ENCODE data around the gene GAS2.

The GAS2 gene

GRCh38 chr11:22666325-22666687, at the start of gene GAS2:
Gene GAS2 (plus strand): TSS chr11:22666611. CDS start chr11:22674870, 8,259 bp downstream.
- POLR2A ChIA-PET, result interaction anchor here (0.6 kb wide), 1 partner anchor 9 kb away, joined by 3 read pairs; no protein-coding TSS in a partner anchor
- TF ChIP-seq FOXM1 (IDR thresholded peaks at IDR 0.05; ENCODE audit: borderline replicate concordance) (no peak), LEF1 (IDR thresholded peaks at IDR 0.05; ENCODE audit: borderline replicate concordance) (no peak), TARDBP (IDR thresholded peaks at IDR 0.05) (no peak), HDGF (IDR thresholded peaks at IDR 0.05; ENCODE audit: borderline replicate concordance) (no peak), CTBP1 (IDR thresholded peaks at IDR 0.05; ENCODE audit: borderline replicate concordance) (no peak), FOXK2 (IDR thresholded peaks at IDR 0.05) (no peak), ELF4 (IDR thresholded peaks at IDR 0.05) (no peak), L3MBTL2 (conservative IDR thresholded peaks at IDR 0.05) (no peak)
- CTCF ChIA-PET, result interaction anchor here (0.6 kb wide), 2 partner anchors 57 to 253 kb away, joined by 3 read pairs; no protein-coding TSS in a partner anchor
- DNase-seq (ENCODE audit: extremely low spot score), result no peak

DNA sequence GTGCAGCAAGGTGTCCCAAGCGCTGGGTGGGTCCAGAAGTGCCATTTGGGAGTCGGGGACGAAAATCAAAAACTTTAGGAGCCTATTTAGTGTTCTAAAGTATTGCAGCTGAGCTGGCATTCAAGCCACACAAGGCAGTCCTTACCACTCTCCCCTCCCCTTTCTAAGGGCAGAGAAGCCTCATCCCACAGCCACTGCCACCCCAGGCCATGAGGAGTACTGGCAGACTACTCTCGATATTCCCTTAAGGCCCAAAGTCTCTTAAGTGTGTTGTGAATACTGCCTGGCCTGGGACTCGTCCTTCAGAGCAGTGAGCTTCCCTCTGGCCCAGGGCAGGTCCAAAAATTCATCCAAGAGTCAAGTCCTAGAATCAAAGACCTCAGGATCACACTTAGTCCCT, 48.5 kb upstream of the GAS2 start:
- ChIA-PET POLR2A (no interaction called here), CTCF (no interaction called here)
- TF ChIP-seq FOXK2 (IDR thresholded peaks at IDR 0.05), result no peak
- TF ChIP-seq SP1 (IDR thresholded peaks at IDR 0.05), result no peak
- no peak for TF ChIP-seq LEF1 (IDR thresholded peaks at IDR 0.05; ENCODE audit: borderline replicate concordance)
- no peak for TF ChIP-seq TARDBP (IDR thresholded peaks at IDR 0.05)
- no peak for TF ChIP-seq ARNT (IDR thresholded peaks at IDR 0.05)
- no peak for TF ChIP-seq L3MBTL2 (conservative IDR thresholded peaks at IDR 0.05)
- TF ChIP-seq FOXM1 (IDR thresholded peaks at IDR 0.05; ENCODE audit: borderline replicate concordance), result no peak
- TF ChIP-seq BHLHE40 (IDR thresholded peaks at IDR 0.05; ENCODE audit: borderline replicate concordance), result no peak
- TF ChIP-seq HDGF (IDR thresholded peaks at IDR 0.05; ENCODE audit: borderline replicate concordance), result no peak
- no peak for TF ChIP-seq ZNF384 (IDR thresholded peaks at IDR 0.05)
- TF ChIP-seq CTBP1 (IDR thresholded peaks at IDR 0.05; ENCODE audit: borderline replicate concordance), result no peak
- TF ChIP-seq, protein P1, sequence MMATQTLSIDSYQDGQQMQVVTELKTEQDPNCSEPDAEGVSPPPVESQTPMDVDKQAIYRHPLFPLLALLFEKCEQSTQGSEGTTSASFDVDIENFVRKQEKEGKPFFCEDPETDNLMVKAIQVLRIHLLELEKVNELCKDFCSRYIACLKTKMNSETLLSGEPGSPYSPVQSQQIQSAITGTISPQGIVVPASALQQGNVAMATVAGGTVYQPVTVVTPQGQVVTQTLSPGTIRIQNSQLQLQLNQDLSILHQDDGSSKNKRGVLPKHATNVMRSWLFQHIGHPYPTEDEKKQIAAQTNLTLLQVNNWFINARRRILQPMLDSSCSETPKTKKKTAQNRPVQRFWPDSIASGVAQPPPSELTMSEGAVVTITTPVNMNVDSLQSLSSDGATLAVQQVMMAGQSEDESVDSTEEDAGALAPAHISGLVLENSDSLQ (IDR thresholded peaks at IDR 0.05), result no peak
- no peak for TF ChIP-seq NFRKB (IDR thresholded peaks at IDR 0.05)
- no peak for TF ChIP-seq SUZ12 (IDR thresholded peaks at IDR 0.05)
- TF ChIP-seq FOXA1 (IDR thresholded peaks at IDR 0.05), result no peak
- TF ChIP-seq ELF4 (IDR thresholded peaks at IDR 0.05), result no peak
- DNase-seq (ENCODE audit: extremely low spot score), result no peak

DNA sequence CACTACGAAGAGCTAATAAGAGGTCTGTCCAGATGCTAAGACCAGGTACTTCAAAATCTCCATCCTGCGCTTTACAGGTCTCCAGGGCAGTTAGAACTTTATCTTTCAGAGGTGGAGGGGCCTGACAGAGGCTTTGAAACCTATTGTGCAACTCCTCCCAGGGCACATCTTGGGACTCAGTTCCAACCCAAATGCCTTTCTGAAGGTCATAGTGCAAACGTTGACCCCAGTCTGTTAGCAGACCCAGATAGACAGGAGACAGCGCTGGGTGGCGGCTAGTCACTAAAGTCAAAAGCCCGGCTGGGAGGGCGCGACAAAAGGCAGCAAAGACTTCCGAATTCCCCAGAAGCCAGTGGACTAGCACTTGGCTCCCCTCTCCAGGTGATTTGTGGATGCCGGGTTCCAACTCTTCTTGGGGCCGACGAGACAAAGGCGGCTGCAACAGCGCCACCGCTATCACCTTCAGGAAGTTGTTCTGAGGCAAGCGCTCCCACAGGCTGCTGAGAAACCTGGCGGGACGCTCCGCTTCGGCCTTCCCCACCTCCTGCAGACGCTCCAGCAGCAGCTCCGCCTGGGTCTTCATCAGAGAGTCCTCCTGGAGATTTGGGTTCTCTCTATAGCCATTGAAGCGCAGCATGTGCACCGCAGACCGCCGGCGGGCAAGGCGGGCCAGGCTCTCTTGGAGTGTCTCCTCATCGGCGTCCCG, 41.5 kb upstream of the GAS2 start:
- POLR2A ChIA-PET, result interaction anchor here (1.2 kb wide), 1 partner anchor 204 kb away, joined by 3 read pairs; no protein-coding TSS in a partner anchor

DNA sequence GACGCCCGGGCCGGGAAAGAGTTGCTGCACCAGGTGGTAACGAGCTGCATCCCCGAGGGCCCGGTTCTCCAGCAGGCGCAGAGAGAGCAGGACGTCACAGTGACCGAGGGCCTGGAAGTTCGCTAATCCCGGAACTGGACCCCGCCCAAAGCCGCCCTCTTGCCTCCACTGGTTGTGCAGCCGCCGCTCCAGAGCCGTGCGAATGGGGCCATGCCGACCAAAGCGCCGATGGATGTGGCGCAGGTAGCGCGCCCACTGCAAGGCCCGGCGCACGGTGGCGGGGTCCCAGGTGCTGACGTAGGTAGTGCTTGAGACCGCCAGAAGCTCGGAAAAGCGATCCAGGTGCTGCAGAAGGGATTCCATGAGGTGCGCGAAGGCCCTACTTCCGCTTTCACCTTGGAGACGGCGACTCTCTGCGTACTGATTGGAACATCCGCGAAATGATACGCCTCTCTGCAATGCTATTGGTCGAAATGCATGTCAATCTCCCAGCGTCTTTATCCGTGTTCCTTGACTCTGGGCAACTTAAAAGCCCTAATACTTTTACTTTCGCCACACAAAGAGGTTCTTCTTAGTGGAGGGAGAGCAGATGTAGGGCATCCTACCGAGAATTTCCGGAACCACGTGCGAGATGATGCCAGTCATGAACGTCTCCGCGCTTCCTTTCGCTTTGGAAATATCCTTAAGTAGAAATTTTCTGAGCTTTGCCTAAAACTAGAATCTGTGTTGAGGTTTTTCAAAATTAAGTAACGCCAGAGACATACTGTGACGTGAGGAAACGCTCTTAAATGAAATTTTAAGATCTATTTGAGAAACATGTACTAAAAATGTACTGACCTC, 40.7 kb upstream of the GAS2 start, which contains the start of gene FANCF:
TSS of gene FANCF (minus strand) at position 376 of the 840 bp plus-strand sequence. CDS start at position 363, 13 bp downstream.
- TF ChIP-seq L3MBTL2 (conservative IDR thresholded peaks at IDR 0.05) (peak; percentile 32; the same call in 1 of the 2 replicates), HDGF (IDR thresholded peaks at IDR 0.05; ENCODE audit: borderline replicate concordance) (no peak)
- TF ChIP-seq, protein P1 (IDR thresholded peaks at IDR 0.05), result peak; percentile 96
- CTCF ChIA-PET, result no interaction called here
- POLR2A ChIA-PET, result interaction anchor here (1.2 kb wide), 1 partner anchor 203 kb away, joined by 3 read pairs; no protein-coding TSS in a partner anchor
- DNase-seq (ENCODE audit: extremely low spot score), result peak; percentile 17

More for the DNA sequence above, 41.5 kb upstream of the GAS2 start:
- DNase-seq (ENCODE audit: extremely low spot score), result no peak
- TF ChIP-seq SUZ12 (IDR thresholded peaks at IDR 0.05), result no peak
- TF ChIP-seq, protein P1 (IDR thresholded peaks at IDR 0.05), result no peak
- CTCF ChIA-PET, result no interaction called here

DNA sequence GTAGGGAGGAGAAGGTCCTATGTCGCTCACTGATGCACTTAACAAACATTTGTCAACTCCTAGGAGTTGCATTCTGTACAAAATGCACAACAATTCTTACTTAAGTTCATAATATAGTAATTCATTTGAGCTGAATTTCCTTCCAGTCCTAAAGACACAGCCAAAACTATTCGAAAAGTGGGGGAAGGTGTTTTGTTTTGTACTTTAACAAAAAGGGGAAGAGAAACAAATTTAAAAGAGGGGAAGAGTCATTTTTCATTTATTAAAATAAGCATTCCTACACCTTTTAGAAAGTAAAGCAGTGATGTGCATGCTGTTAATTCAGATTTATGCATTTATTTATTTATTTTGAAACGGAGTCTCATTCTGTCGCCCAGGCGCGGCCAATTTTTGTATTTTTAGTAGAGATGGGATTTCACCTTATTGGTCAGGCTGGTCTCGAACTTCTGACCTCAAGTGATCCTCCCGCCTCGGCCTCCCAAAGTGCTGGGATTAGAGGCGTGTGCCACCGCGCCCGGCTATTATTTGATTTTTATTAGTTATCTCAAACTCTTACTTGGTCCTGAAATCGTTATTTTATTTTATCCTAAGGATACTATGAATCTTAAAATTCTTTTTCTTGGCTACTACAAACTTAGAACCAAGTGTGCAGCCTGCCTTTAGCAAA, 39.7 kb upstream of the GAS2 start:
- TF ChIP-seq NFRKB (IDR thresholded peaks at IDR 0.05) (no peak), SUZ12 (IDR thresholded peaks at IDR 0.05) (no peak), FOXM1 (IDR thresholded peaks at IDR 0.05; ENCODE audit: borderline replicate concordance) (no peak), FOXK2 (IDR thresholded peaks at IDR 0.05) (no peak)
- TF ChIP-seq, protein P1 (IDR thresholded peaks at IDR 0.05), result no peak
- ChIA-PET POLR2A (no interaction called here), CTCF (no interaction called here)
- DNase-seq (ENCODE audit: extremely low spot score), result no peak

Data from HEK293T (cell line).